Endothelial cell of umbilical vein (primary cell): ENCODE data around the gene RAB3B. TPM values are rescaled to one million over a fixed set of nuclear protein-coding genes. Genes with fewer than 3 reads are reported as not detected.

ENCODE experiments used
- BruUV-seq: library from RNA; stranded (reverse); fragments of 400-500 nt; replicated peaks from 2 replicates; lab custom pipeline; 2021; lab: Mats Ljungman, UMichigan
- CTCF ChIA-PET: fragments of 300-600, 350-600 bp; sonication (Branson Sonifier 250); formaldehyde crosslinking; loops from one replicate; lab custom pipeline; 2021; ENCODE audit warnings: antibody characterized with exemption, inconsistent platforms; lab: Charles Lee
- POLR2A ChIA-PET: fragments of 300-600, 350-600 bp; sonication (Branson Sonifier 250); formaldehyde crosslinking; loops from one replicate; lab custom pipeline; 2021; ENCODE audit warnings: antibody characterized with exemption, inconsistent platforms; lab: Charles Lee
- DNase-seq: peaks from one replicate; pipeline ENCODE4 v3.0.0-alpha.2; 2011; ENCODE audit warnings: low read depth, low spot score
- FAIRE-seq: peaks from 2 replicates; lab custom pipeline; 2011; peaks lifted over from hg19 to GRCh38; lab: Jason Lieb, UNC
- H2AFZ ChIP-seq: 2 replicates; pipeline ENCODE4 v1.6.0; 2012; ENCODE audit warnings: low read depth, low read length, control low read depth, inconsistent platforms
- H3K27ac ChIP-seq: 2 replicates; pipeline ENCODE4 v1.5.1; 2011; ENCODE audit warnings: low read depth, mild to moderate bottlenecking, control low read depth, low read length, moderate library complexity; ENCODE audit not compliant: insufficient read depth
- H3K27me3 ChIP-seq, 2 experiments: 2 replicates each; pipeline versions ENCODE4 v1.6.0 to v1.6.1; 2011; ENCODE audit warnings: low read length in 2 of 2, mixed read lengths in 1 of 2; ENCODE audit not compliant: control insufficient read depth in 2 of 2, insufficient read depth in 2 of 2
- H3K36me3 ChIP-seq, 2 experiments: 2 replicates in 1 of 2; 3 replicates in 1 of 2; pipeline ENCODE4 v1.5.1; 2011; ENCODE audit warnings: low read length in 2 of 2, mild to moderate bottlenecking in 1 of 2, moderate library complexity in 1 of 2; ENCODE audit not compliant: control insufficient read depth in 2 of 2, insufficient read depth in 2 of 2; ENCODE audit errors: extremely low read depth in 1 of 2
- H3K4me1 ChIP-seq: 3 replicates; pipeline ENCODE4 v1.5.1; 2011; ENCODE audit warnings: mild to moderate bottlenecking, low read length; ENCODE audit not compliant: control insufficient read depth, insufficient read depth; ENCODE audit errors: extremely low read depth
- H3K4me2 ChIP-seq: 2 replicates; pipeline ENCODE4 v1.6.1; 2011; ENCODE audit warnings: low read length, control low read depth, mixed read lengths; ENCODE audit not compliant: insufficient read depth
- H3K4me3 ChIP-seq, 3 experiments: fragments of 200-600 bp in 1 of 3; sonication (generic), shearing (Covaris generic) in 1 of 3; replicated peaks in 1 of 3; 2 replicates each; pipeline ENCODE4 v1.5.1; 2011 to 2016; ENCODE audit warnings: control low read depth in 3 of 3, low read length in 3 of 3, mild to moderate bottlenecking in 2 of 3, inconsistent platforms in 1 of 3, low read depth in 1 of 3, moderate library complexity in 1 of 3; ENCODE audit not compliant: insufficient read depth in 1 of 3
- H3K79me2 ChIP-seq: 2 replicates; pipeline ENCODE4 v1.6.0; 2012; ENCODE audit warnings: low read length, inconsistent platforms; ENCODE audit not compliant: control insufficient read depth, insufficient read depth
- H3K9ac ChIP-seq: replicated peaks from 2 replicates; pipeline ENCODE3; 2011; ENCODE audit warnings: low read length, control low read depth; ENCODE audit not compliant: insufficient read depth; ENCODE audit errors: extremely low read depth
- H3K9me1 ChIP-seq: replicated peaks from 3 replicates; pipeline ENCODE4 v1.6.0; 2011; ENCODE audit warnings: mild to moderate bottlenecking, low read length; ENCODE audit not compliant: control insufficient read depth, insufficient read depth; ENCODE audit errors: extremely low read depth
- H3K9me3 ChIP-seq: replicated peaks from 2 replicates; pipeline ENCODE4 v1.5.1; 2012; ENCODE audit warnings: low read length, inconsistent platforms; ENCODE audit not compliant: control insufficient read depth, insufficient read depth
- H4K20me1 ChIP-seq: replicated peaks from 2 replicates; pipeline ENCODE3; 2011; ENCODE audit warnings: mild to moderate bottlenecking, low read length; ENCODE audit not compliant: control insufficient read depth, insufficient read depth; ENCODE audit errors: extremely low read depth
- CTCF ChIP-seq, 2 donors: IDR thresholded peaks; 1 replicate in 1 of 2; 2 replicates in 1 of 2; pipeline ENCODE4 v1.5.1; 2011; ENCODE audit warnings: low read length in 2 of 2, mild to moderate bottlenecking in 2 of 2, moderate library complexity in 2 of 2, control low read depth in 1 of 2, inconsistent platforms in 1 of 2, low read depth in 1 of 2; ENCODE audit not compliant: insufficient read depth in 1 of 2; ENCODE audit errors: extremely low read depth in 1 of 2
- EZH2 ChIP-seq: IDR thresholded peaks from 2 replicates; pipeline ENCODE4 v1.6.1; 2012; ENCODE audit warnings: borderline replicate concordance, low read depth, mild to moderate bottlenecking, moderate library complexity, low read length, inconsistent platforms; ENCODE audit not compliant: severe bottlenecking
- FOS ChIP-seq: IDR thresholded peaks from 2 replicates; pipeline ENCODE4 v1.6.1; 2011; ENCODE audit warnings: mild to moderate bottlenecking, low read length, moderate library complexity, borderline replicate concordance; ENCODE audit not compliant: insufficient read depth
- GATA2 ChIP-seq: IDR thresholded peaks from 2 replicates; pipeline ENCODE4 v1.7.0; 2011; ENCODE audit warnings: low read depth, mild to moderate bottlenecking, moderate library complexity, mixed read lengths, low read length; ENCODE audit not compliant: insufficient read length, insufficient read depth
- JUN ChIP-seq: IDR thresholded peaks from 2 replicates; pipeline ENCODE4 v1.6.1; 2011; ENCODE audit warnings: borderline replicate concordance, low read depth; ENCODE audit not compliant: insufficient read length, insufficient read depth
- MAX ChIP-seq: IDR thresholded peaks from 2 replicates; pipeline ENCODE4 v1.6.1; 2011; ENCODE audit not compliant: insufficient read depth, insufficient read length
- MYC ChIP-seq: IDR thresholded peaks from one replicate; pipeline ENCODE4 v1.6.1; 2011; ENCODE audit warnings: mild to moderate bottlenecking, low read depth, low read length
- POLR2A ChIP-seq: IDR thresholded peaks from 2 replicates; pipeline ENCODE4 v1.6.1; 2012; ENCODE audit warnings: low read depth, mild to moderate bottlenecking, control low read depth, low read length
- POLR2AphosphoS5 ChIP-seq: IDR thresholded peaks from 2 replicates; pipeline ENCODE4 v1.6.1; 2012; ENCODE audit warnings: low read depth, mild to moderate bottlenecking, control low read depth, low read length, moderate library complexity; ENCODE audit not compliant: insufficient read depth
- dilution Hi-C: fragments of 300-500 bp; cut with MboI; formaldehyde crosslinking; loops from one replicate; pipeline ENCODE4 v1.15.0; 2019; ENCODE audit warnings: low sequenced_read_pairs; ENCODE audit not compliant: extremely low pct_ligation_motif_present
- intact Hi-C: fragments of 100-400 bp; cut with micrococcal nuclease; formaldehyde crosslinking; loops from one replicate; pipeline ENCODE4 v1.10.0; 2022
- polyA plus RNA-seq, 4 experiments: library from polyadenylated mRNA; depleted of rRNA in 3 of 4; stranded (reverse) in 3 of 4; unstranded in 1 of 4; fragments of >200 nt; gene quantifications; 2 replicates each; pipeline versions ENCODE4 v1.2.1 to v1.2.3, GENCODE V29; 2011 to 2012; ENCODE audit warnings: missing spikeins in 1 of 4
- total RNA-seq: library from RNA; stranded (reverse); gene quantifications from 2 replicates; pipeline ENCODE4 v1.2.3, GENCODE V29; 2021

The RAB3B gene
- total and polyA plus RNA-seq, 2 donors (not counting 3 experiments of a cell fraction or from before 2014, with no cell fraction given) = 4.1 to 10.4 TPM

- Histone ChIP-seq H3K9me3 (no peaks in the 10 kb centered on the region), H2AFZ (peak overlapping the region; percentile 82), H3K27me3 (no peaks in the 10 kb centered on the region), H4K20me1 (no peaks in the 10 kb centered on the region), H3K4me3 (peak overlapping the region in 1 of 3 experiments; percentile 79), H3K4me2 (peak overlapping the region; percentile 90), H3K27ac (peak overlapping the region; percentile 70), H3K36me3 (peaks cover 0 to 3% of the 10 kb centered on the region in 2 experiments), H3K9ac (peak overlapping the region; percentile 89), H3K79me2 (peaks cover 26% of the 10 kb centered on the region), H3K4me1 (peaks cover 21% of the 10 kb centered on the region), H3K9me1 (no peaks in the 10 kb centered on the region)
- intact Hi-C loops (no loop called here), dilution Hi-C loops (no loop called here)
- DNase-seq = no peak
- BruUV-seq = no TSS peak
- TF ChIP-seq FOS = no peak
- CTCF ChIA-PET = interaction anchor here (1.0 to 1.4 kb wide), 3 partner anchors 8 to 137 kb away, joined by 3 to 5 read pairs (median 4); no protein-coding TSS in a partner anchor
- FAIRE-seq = no peak
- POLR2A ChIA-PET = interaction anchor here (0.6 to 1.5 kb wide), 3 partner anchors 21 to 79 kb away, joined by 3 to 7 read pairs (median 4); partner anchors contain the start of gene TXNDC12
Measured at GRCh38 chr1:52034050-52034384, 43.5 kb upstream of the RAB3B start.

DNA sequence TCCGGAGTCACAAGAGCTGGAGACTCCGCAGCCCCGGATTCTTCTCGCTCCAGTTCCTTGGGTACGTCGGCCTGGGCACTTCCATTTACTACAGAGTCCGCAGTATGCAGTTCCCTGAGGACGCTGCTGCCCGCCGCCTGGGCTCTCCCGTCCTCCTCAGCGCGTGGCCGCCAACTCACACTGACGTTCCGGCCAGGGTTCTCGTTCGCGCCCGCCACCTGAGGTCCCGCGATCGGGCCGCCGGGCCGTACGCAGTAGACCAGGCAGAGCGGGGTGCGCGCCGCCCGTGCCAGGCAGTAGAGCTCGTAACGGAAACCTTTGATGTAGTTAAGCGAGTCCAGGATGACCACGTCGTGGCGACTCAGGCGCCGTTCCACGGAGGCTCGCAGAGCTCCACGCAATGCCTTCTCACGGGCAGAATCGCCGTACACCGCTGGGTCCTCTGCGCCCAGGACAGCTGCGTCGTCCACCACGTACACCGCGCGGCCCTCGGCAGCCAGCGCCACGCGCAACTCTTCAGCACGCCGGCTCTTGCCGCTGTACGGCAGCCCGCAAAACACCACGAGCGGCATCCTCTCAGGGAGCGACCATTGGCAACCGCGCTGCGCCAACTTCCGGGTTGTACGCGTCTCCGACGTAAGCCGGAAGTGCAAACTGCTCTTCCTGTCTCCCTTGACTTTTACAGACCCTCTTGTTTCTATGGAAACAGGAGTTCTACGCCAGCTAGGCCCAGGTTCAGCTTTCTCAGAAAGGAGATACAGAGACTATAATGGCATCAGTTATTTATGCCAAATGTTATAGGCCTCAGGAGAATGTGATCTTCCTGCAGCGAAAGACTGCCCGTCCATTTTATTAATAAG is 42.9 kb upstream of the RAB3B start, which contains the start of gene KTI12:
Gene KTI12, minus strand, starts transcription at position 621 of the 860 bp plus-strand sequence. Its CDS starts 49 bp downstream, at position 572.
- H3K4me3 ChIP-seq = peak within 1 kb of the TSS; percentile 58 to 87 (median 79)
- TSS peak; percentile 81 for BruUV-seq
- no peaks in the 10 kb centered on the region for H3K27me3 ChIP-seq
- H4K20me1 ChIP-seq = no peaks in the 10 kb centered on the region
- no peaks in the 10 kb centered on the region for H3K9me3 ChIP-seq
- peaks cover 0 to 3% of the 10 kb centered on the region in 2 experiments for H3K36me3 ChIP-seq
- DNase-seq = peak; percentile 91
- intact Hi-C loops (loop anchor here (1.0 kb wide), 2 partner anchors 22 to 154 kb away; partner anchors contain the start of gene TXNDC12), dilution Hi-C loops (no loop called here)
- H3K9me1 ChIP-seq = no peaks in the 10 kb centered on the region
- H3K79me2 ChIP-seq = peaks cover 26% of the 10 kb centered on the region
- FAIRE-seq = peak; percentile 84
- peak within 1 kb of the TSS; percentile 90 for H3K4me2 ChIP-seq
- peak within 1 kb of the TSS; percentile 89 for H3K9ac ChIP-seq
- H2AFZ ChIP-seq = peak within 1 kb of the TSS; percentile 82
- H3K27ac ChIP-seq = peak within 1 kb of the TSS; percentile 70
- CTCF ChIA-PET = interaction anchor here (0.6 to 1.4 kb wide), 4 partner anchors 8 to 190 kb away, joined by 3 to 5 read pairs (median 4); no protein-coding TSS in a partner anchor
- POLR2A ChIA-PET = interaction anchor here (0.6 to 1.5 kb wide), 3 partner anchors 22 to 79 kb away, joined by 3 to 7 read pairs (median 4); partner anchors contain the start of gene TXNDC12
- TF ChIP-seq JUN (no peak), MYC (no peak), CTCF (IDR thresholded peaks at IDR 0.05; ENCODE audit: extremely low read depth in 1 of 2, insufficient read depth in 1 of 2, low read depth in 1 of 2, low read length in 2 of 2) (no peak), MAX (no peak), POLR2A (peak; percentile 79), FOS (no peak), GATA2 (no peak), EZH2 (no peak), POLR2AphosphoS5 (peak; percentile 81)
- H3K4me1 ChIP-seq = peaks cover 21% of the 10 kb centered on the region
